Measurements from ENCODE around the gene S100A2.
"Not testable (repeated sequence)": the region's sequence is repeated elsewhere in the genome, so short reads cannot be mapped to it uniquely, and the experiment has no call there.

S100A2 gene

DNA sequence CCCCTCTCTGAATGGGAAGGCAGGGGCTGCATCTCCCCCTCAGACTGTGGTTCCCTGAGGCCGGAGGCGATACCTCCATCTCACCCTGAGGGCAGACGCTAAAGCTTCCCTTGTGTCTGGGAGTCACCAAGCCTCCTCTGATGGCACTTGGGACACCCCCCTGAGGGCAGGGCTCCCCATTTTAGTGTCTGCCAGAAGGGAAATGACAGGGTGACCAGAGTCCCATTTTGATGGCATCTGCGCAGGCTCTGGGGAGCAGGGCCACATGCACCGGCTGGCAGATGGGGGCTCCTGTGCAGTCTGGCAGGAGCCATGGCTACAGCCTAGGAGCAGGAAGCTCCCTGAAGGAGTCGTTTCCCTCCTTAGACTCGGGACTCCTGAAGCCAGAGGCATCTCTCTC is 1.7 kb downstream of the S100A2 start:
- no peak for DNase-seq (ENCODE audit: low read depth, low spot score)

DNA sequence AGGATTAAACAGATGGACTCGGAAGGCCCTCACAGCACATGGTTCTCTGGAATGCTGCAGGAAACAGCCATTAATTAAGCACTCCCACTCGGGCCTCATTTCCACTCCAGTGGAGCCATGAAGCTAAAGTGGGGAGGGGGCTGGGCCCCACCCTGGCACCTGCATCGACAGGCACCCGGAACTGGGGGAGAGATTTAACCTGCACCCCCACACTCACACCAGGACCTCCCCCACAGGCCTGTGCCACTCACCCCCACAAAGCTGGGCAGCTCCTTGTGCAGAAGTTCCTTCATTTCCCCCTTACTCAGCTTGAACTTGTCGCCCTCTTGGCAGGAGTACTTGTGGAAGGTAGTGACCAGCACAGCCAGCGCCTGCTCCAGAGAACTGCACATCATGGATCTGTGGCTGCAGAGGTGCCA is 2.2 kb downstream of the S100A2 start:
- DNase-seq (ENCODE audit: low read depth, low spot score) = no peak

DNA sequence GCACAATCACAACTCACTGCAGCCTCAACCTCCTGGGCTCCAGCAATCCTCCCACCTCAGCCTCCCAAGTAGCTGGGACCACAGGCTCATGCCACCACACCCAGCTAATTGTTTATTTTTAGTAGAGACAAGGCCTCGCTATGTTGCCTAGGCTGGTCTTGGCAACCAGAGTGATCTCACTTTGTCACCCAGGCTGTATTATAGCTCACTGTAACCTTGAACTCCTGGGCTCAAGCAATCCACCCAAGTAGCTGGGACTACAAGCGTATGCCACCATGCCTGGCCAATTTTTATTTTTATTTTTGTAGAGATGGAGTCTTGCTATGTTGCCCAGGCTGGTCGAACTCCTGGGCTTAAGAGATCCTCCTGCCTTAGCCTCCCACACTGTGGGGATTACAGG is 3.6 kb downstream of the S100A2 start:
- DNase-seq (ENCODE audit: low read depth, low spot score) = not testable (repeated sequence)

DNA sequence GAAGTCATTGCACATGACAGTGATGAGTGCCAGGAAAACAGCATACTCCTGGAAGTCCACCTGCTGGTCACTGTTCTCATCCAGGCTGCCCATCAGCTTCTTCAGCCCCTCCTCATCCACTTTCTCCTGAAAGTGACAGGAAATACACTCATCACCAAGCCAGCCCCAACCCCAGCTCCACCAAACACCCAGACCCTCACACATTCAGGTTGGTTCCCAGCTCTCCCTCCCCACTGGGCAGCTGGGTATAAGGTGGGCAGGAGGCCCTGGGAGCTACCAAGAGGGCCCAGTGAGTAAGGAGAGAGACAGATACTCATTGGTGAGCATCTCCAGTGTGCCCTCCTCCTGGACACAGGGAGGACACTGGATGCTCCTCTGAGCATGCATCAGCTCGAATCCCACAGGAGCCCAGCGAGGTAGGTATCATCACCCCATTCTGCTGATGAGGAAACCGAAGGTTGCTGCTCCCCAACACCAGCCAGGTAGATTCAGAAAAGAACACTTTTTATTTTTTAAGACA is 4.1 kb downstream of the S100A2 start:
- DNase-seq (ENCODE audit: low read depth, low spot score) = no peak

DNA sequence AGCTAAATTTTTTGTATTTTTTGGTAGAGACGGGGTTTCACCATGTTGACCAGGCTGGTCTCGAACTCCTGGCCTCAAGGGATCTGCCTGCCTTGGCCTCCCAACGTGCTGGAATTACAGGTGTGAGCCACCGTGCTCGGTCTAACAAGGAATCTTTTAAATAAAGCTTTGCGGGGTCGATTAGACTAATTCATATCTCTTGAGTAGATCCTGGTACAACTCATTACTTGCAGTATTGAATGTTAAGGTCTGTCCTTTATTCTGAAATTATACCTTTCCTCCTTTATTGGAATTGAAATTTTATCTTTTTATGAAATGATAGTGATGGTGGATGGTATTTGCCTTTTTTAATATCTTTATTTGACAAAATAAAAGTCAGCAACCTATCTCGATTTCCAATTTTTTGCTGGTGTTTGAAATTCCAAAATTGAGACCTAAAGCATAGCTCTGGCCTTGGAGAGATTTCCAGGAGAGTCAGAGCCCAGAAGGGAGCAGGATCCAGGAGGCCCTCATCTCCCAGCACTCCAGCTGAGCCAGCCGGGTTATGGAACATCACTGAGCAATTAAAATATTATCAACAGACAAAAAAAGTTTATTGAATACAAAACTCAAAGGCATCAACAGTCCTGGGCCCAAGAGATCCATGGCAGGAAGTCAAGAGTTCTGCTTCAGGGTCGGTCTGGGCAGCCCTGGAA is 4.7 kb downstream of the S100A2 start:
- no peak for DNase-seq (ENCODE audit: low read depth, low spot score)

DNA sequence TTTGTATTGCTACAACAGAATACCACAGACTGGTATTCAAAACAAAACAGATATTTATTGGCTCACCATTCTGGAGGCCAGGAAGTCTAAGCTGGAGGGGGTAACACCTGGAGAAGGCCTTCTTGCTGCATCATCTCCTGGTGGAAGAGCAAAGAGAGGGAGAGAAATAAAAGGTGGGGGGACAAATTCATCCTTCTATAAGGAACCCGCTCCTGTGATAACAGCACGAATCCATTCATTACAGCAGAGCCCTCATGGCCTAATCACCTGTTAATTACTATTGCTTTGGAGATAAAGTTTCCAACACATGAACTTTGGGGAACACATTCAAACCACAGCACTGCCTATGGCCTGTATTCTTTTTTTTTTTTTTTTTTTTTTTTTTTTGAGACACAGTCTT is 5.4 kb downstream of the S100A2 start:
- no peak for DNase-seq (ENCODE audit: low read depth, low spot score)

DNA sequence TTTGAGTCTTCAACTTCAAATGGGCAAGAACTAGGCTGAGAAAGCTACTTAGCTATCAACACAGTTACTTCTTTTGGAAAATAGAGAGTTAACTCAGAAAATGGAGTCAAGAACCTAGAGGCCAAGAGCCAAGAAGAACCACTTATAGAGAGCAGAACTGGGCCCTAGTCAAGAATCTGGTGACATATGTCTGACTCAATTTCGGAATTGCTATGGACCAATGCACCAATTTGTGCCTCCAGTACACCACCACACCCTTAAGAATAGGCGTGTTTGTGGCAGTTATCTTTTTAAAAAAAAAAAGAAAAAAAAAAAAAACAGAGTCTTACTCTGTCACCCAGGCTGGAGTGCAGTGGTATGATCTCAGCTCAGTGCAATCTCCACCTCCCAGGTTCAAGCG is 7.8 kb downstream of the S100A2 start:
- no peak for DNase-seq (ENCODE audit: low read depth, low spot score)

DNA sequence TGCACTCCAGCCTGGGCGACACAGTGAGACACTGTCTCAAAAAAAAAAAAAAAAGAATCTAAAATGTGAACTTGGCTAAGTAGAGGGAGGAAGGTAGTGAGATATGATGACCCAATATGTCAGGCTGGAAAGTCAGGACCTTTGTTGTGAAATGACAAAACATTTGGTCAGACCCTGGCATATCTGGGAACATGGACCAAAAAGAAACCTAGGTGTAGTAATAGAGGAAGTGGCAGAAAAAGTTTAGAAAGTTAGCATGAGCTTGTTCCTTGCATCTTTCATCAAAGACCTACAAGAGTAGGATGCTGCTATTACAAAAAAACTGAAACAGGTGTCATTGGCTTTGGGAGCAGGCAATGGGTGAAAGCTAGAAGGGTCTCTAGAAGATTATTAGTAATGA is 9.3 kb downstream of the S100A2 start:
- DNase-seq (ENCODE audit: low read depth, low spot score) = no peak

DNA sequence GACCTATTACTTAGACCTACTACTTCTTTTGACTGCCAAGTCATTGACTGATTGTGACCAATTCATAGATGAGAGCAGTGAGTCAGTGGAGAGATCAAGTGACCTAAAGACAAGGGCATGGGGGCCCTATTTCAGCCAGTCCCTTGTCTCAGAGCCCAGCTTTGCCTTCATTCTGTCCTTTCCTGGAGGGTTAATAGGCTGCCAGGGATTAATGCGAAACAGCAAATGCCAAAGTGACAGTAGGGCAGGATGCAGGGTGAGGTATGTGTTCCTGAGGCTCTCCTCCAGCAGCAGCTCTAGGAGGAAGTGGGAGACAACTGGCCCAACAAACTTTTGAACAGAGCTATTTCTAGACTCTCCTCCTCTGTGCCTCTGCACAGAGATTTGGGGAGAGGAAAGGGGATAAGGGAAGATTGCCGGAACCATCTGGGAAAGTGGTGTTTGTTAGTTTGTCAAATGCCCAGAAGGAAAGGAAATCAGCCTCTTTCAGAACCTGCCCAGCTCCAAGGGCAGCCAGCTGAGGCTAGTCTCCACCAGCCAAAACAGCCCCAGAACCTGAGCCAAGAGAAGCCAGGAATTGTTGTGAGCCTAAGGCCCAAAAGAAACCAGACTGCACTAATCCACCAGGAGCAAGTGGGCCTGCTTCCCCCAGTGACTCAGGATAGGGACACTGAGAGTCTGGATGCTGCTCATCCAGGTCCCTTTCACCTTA is 11.7 kb downstream of the S100A2 start:
- no peak for DNase-seq (ENCODE audit: low read depth, low spot score)

DNA sequence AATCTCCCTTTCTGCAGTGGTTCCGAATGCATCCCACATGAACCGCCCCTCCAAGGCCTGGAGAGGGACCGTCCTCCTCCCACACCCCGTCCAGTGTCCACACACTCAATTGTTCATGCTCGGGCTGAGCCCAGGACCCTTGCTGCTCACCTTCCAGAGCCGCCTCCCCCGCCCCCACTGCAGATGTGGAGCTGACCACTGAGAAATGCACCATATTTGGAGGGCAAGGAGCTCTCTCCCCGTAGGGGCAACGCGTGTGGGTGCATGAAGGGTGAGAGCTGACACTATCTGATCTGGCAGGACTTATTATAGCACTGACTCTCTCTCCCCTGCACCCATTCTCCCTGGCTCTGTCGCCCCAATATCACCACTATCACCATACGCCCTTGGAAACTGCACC is 12.5 kb downstream of the S100A2 start:
- DNase-seq (ENCODE audit: low read depth, low spot score) = no peak

DNA sequence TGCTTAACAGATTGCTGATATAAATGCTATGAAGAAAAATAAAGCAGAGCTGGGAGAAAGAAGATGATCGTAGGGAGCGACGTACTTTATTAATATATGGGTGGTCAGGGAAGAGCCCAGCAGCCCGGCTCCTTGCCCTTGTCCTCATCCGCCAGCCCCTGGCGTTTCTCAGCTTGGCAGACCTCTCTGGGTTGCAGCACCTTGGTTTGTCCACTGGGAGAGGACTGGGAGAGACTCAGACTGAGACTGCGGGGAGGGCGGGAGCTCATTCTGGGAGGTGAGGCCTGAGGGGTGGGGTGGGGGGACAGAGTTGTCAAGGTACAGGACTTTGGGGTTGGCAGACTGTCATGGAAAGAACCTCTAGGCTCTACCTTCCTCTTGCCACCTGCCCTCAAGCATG is 13.3 kb downstream of the S100A2 start:
- DNase-seq (ENCODE audit: low read depth, low spot score) = no peak

DNA sequence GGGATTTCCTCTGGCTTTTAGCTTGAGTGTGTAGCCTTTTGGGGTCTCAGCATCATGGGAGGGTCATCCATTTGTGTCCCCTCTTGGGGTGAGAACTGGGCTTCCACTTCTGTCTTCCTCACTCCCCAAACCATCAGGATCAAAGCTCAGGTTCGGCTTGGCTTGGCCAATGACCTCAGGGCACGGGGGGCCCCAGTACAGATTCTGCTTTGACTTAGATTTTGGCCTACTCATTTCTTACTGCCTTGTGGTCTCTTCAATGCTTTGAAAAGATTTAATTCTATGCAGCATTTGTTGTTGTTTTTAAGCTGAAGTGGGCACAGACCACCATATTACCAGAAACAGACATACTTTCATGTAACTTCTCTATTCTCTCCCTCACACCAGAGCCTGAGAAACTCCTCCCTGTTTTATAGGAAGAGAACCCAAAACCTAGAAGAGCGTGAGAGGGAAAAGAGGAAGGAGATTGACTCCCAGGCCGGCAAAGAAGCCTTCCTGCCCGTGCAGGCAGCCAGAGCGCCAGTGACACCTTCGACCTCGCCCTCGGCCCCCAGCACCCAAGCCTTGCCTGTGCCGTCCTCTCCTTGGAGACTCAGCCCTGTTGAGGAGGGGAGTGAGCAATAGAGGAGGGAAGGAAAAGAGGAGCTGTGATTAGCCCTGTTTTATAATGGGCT is 14.7 kb downstream of the S100A2 start:
- no peak for DNase-seq (ENCODE audit: low read depth, low spot score)

DNA sequence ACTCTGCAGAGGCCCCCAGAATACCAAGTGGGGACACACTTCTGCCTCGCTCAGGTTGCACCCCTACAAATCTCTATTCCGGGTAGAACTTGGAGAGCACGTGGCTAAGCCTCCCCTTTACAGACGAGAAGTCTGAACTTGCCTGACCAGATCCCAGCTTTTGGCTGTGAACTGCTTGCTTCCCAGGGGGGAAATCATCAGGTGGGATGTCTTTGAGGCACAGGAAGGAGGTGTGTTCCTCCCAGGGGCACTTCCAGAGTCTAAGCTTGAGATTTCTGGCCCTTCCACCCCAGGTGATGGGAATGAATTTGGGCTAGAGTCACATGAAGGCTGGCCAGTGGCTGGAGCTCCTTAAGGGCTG is 15.3 kb downstream of the S100A2 start:
- DNase-seq (ENCODE audit: low read depth, low spot score) = no peak

DNA sequence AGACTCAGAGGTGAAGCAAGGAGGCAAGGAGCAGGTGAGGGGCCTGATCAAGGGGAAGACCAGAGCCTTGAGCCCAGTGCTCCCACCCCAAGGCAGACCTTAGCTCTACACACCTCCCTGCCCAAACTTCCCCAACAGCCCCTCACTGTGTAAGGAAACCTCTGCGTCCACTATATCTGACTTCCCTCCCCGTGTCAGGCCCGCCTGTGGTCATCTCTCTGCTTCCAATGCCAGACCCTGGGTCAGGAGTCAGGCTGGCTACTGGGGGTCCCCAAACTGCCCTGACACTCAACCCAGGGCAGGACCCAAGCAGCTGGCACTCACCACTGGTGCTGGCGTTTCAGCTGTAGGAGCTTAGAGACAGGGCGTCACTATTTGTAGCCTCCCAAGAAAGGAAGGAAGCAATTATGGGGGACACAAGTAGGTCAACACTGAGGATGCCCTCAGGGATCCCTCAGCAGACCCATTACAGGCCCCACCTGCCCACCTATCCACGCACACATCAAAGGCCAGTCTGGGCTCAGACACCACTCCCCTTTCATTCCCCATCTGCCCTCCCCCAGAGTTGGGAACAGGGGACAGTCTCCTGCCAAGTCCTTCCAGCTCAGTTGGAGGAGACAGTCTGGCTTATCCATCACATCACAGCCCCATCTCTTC is 15.8 kb downstream of the S100A2 start:
- no peak for DNase-seq (ENCODE audit: low read depth, low spot score)

DNA sequence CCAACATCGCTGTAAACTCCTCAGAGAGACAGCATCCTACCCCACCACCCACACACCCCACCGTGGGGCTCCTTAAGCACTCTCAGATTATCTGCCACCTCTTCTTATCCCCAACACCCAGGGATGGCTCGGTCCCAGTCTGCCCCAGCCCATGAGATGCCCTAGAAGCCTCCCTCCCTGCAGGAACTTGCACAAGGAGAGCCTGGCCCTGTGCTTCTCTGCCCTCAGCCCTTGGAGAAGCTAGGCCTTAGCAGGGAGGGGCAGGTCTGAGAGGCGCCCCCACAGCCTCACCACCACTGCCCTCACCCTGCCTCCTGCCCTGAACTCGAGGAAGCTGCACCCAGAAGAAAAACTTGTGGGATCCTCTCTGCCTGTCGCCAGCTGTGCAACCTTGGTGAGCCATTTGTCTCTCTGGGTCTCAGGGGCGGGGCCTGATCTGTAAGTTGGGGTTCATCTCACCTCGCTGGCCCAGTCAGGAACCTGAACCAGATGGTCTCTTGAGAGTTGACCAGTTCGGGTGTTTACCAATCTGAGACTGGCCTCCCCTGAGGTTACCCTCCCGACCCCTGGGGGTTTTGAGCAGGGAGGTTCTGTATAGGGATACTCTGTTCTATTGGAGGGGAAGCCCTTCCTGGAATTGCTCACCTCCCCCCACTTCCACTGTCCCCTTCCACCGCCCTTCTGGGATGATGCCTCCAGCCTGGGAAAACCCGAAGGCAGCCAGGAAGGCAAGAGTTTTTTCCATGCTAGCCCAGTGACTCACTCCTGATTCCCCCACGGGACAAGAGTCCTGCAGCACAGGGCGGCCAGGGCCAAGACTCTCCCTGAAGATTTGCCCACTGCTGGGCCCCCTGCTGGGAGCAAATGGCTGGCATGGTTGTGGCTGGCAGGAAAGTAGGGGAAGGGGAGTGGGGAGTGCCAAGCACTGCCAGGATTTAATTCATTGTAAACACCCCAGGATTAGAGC is 16.6 kb downstream of the S100A2 start, which contains the start of gene S100A3:
S100A3 (minus strand) TSS at position 537 of the 967 bp plus-strand sequence. CDS start 773 bp downstream, outside the sequence.
- DNase-seq (ENCODE audit: low read depth, low spot score) = no peak

DNA sequence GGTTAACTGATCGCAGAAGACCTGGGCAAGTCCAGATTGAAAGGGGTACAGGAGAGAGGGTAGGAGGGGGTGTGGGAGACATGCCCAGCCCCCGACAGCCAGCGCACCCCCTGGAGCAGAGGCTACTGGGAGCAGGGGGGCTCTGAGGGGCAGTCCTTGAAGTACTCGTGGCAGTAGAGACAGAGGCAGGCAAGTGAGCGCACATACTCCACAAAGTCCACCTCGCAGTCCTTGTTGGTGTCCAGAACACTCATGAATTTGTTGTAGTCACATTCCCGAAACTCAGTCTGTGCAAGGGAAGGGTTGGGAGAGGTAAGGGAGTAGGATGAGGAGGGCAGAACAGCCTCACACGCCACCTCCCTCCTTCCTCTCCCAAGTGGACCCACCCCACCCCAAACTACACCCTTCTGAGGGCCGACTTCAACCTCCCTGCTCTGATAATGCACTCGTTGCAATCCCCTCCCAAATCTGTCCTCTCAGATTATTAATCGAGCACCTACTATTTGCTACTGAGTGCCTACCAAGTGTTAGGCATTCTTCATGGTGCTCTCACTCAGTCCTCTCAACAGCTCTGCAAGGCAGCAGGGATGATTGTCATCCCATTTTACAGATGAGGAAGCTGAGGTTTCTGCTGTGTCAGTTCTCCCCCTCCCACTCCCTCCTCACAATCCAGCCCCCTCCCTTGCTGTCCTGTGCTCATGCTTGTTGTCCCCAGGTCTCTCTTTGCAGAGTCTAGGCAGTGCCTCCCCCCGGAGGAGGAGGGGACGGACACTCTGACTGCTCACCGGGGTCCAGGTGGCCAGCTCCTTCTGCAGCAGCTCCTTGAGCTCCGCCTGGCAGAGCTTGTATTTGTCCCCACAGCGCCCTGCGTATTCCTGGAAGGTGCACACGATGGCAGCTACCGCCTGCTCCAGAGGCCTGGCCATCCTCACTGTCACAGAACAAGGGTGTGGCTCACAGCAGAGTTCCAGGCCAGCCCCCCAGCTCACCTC is 17.8 kb downstream of the S100A2 start:
- no peak for DNase-seq (ENCODE audit: low read depth, low spot score)

DNA sequence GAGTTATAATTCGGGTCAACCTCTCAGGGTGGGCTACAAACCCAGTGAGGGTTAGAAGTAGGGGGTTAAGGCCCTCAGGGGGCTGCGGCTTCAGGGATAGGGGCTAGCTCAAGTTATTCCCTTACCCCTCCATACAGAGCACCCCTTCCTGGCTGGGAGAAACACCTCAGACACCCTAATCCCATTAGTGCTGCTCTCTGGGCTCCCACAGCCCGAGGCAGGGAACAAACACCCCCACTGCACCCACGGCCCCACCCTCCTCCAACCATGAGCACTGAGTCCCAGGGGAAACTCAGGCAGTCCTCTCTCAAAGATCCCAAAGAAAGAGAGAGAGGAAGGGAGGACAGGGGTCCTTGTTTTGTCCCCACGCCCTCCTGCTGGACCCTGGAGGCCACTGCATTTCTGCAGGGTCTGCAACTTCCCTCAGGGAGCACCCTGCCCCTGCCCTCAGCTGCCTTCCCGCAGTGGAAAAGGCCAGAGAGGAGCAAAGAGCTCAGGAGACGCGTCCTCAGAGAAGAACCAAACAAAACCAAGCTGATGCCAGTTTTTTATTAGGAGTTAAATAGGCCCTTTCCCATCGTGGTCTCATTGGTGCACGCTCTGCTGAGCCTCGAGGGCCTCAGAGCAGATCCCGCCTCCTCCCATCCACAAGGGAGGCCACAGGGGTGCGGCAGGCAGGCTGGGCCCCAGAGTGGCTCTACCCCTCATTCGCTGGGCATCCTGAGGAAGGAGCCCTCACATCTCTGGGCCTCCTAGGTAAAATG is 18.7 kb downstream of the S100A2 start:
- DNase-seq (ENCODE audit: low read depth, low spot score) = no peak

DNA sequence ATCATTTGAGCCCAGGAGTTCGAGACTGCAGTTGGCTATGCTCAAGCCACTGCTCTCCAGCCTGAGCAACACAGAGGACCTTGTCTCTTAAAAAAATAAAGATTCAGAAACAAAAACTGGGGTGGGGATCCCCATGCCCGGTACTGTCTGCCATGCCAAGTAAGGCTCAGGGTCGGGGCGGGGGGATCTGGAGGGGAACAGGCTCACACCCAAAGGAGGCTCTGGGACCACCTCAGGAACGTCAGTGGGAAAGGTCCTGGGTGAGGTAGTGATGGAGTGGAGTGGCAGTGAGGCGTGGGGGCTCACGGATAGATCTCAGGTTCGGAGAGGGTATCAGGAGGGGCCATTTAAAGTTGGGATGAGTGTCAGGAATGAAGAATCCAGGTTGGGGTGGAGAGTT is 19.3 kb downstream of the S100A2 start:
- DNase-seq (ENCODE audit: low read depth, low spot score) = no peak
